Upper lobe of right lung (tissue), 1 donor: Measurements from ENCODE around the gene PTTG1IP. TPM values are rescaled to one million over a fixed set of nuclear protein-coding genes. Genes with fewer than 3 reads are reported as not detected.
A peak's percentile ranks its signal among the peaks of the same experiment; 100 is the strongest.

Experiments
- ATAC-seq: fragments of 200-7000 bp; cut with Tn5 transposase; one replicate; pipeline ENCODE4 v1.9.1; 2020; ENCODE audit warnings: mild to moderate bottlenecking, moderate library complexity
- DNase-seq: peaks from one replicate; pipeline ENCODE4 v3.0.0-alpha.2; 2020
- H3K27ac ChIP-seq: fragments of 200-600 bp; one replicate; pipeline ENCODE4 v1.8.0; 2022
- H3K27me3 ChIP-seq: fragments of 200-600 bp; one replicate; pipeline ENCODE4 v1.8.0; 2022; ENCODE audit warnings: mild to moderate bottlenecking
- H3K36me3 ChIP-seq: fragments of 200-600 bp; one replicate; pipeline ENCODE4 v1.8.0; 2022
- H3K4me1 ChIP-seq: fragments of 200-600 bp; one replicate; pipeline ENCODE4 v1.8.0; 2022
- H3K4me3 ChIP-seq: fragments of 200-600 bp; one replicate; pipeline ENCODE4 v1.8.0; 2022; ENCODE audit warnings: mild to moderate bottlenecking
- H3K9me3 ChIP-seq: fragments of 200-600 bp; one replicate; pipeline ENCODE4 v1.8.0; 2022
- CTCF ChIP-seq: fragments of 200-600 bp; IDR thresholded peaks from one replicate; pipeline ENCODE4 v1.8.0; 2022; ENCODE audit warnings: antibody characterized with exemption
- intact Hi-C: fragments of 100-400 bp; cut with DNase I; formaldehyde crosslinking; loops from one replicate; pipeline ENCODE4 v1.11.0; 2022
- total RNA-seq: library from RNA; stranded (reverse); fragmentation: NEBNext Ultra II Directional; extraction: Animal tissue kit (Norgen Biotek cat#: 25700); gene quantifications from one replicate; pipeline ENCODE4 v1.2.1, GENCODE V29; 2021
- donor health status: DM: no; HTN: yes; CAD: no; lungs with severe emphysema.

The PTTG1IP gene
- total RNA-seq, 1 donor from 2014 or later, result 244 TPM

- Histone ChIP-seq H3K4me3 (no peak overlapping the region), H3K27me3 (no peaks in the 10 kb centered on the region), H3K36me3 (peaks cover 57% of the 10 kb centered on the region), H3K27ac (no peak overlapping the region), H3K4me1 (peaks cover 18% of the 10 kb centered on the region), H3K9me3 (no peaks in the 10 kb centered on the region)
- intact Hi-C loops, result loop anchor here (10.0 kb wide), 1 partner anchor 46 kb away; the partner anchor contains the start of gene UBE2G2
- ATAC-seq, result no peak
- no peak for TF ChIP-seq CTCF
- DNase-seq, result peak; percentile 51
Measured at GRCh38 chr21:44850208-44850800, 23.2 kb downstream of the PTTG1IP start.

GRCh38 chr21:44849616-44850130, 23.8 kb downstream of the PTTG1IP start:
- H3K27ac ChIP-seq, result no peak overlapping the region
- H3K27me3 ChIP-seq, result no peaks in the 10 kb centered on the region
- H3K4me1 ChIP-seq, result peaks cover 19% of the 10 kb centered on the region
- no peak for TF ChIP-seq CTCF
- DNase-seq (peak; percentile 35), ATAC-seq (no peak)
- peaks cover 51% of the 10 kb centered on the region for H3K36me3 ChIP-seq
- H3K9me3 ChIP-seq, result no peaks in the 10 kb centered on the region
- H3K4me3 ChIP-seq, result no peak overlapping the region
- intact Hi-C loops, result loop anchor here (10.0 kb wide), 1 partner anchor 45 kb away; the partner anchor contains the start of gene UBE2G2

- Histone ChIP-seq H3K9me3 (no peaks in the 10 kb centered on the region), H3K27me3 (no peaks in the 10 kb centered on the region), H3K4me1 (peaks cover 19% of the 10 kb centered on the region), H3K36me3 (peaks cover 43% of the 10 kb centered on the region), H3K4me3 (no peak overlapping the region), H3K27ac (no peak overlapping the region)
- no peak for TF ChIP-seq CTCF
- intact Hi-C loops, result no loop called here
- DNase-seq, result peak; percentile 55
- ATAC-seq, result no peak
Measured at GRCh38 chr21:44848821-44849521, 24.5 kb downstream of the PTTG1IP start.

- Histone ChIP-seq H3K27me3 (no peaks in the 10 kb centered on the region), H3K4me1 (peaks cover 19% of the 10 kb centered on the region), H3K36me3 (peaks cover 36% of the 10 kb centered on the region), H3K27ac (no peak overlapping the region), H3K4me3 (no peak overlapping the region), H3K9me3 (no peaks in the 10 kb centered on the region)
- DNase-seq (peak; percentile 62), ATAC-seq (no peak)
- no peak for TF ChIP-seq CTCF
- intact Hi-C loops, result no loop called here
Measured at GRCh38 chr21:44847261-44848056, 26.0 kb downstream of the PTTG1IP start.

- no peak for TF ChIP-seq CTCF
- no peaks in the 10 kb centered on the region for H3K9me3 ChIP-seq
- no peaks in the 10 kb centered on the region for H3K27me3 ChIP-seq
- H3K4me3 ChIP-seq, result no peak overlapping the region
- DNase-seq (no peak), ATAC-seq (peak; percentile 46)
- H3K36me3 ChIP-seq, result peaks cover 33% of the 10 kb centered on the region
- peak overlapping the region; percentile 42 for H3K27ac ChIP-seq
- peaks cover 19% of the 10 kb centered on the region for H3K4me1 ChIP-seq
- intact Hi-C loops, result no loop called here
Measured at GRCh38 chr21:44846485-44847260, 26.8 kb downstream of the PTTG1IP start.
